ENCODE data around the gene MAN2B2.

Gene MAN2B2

DNA sequence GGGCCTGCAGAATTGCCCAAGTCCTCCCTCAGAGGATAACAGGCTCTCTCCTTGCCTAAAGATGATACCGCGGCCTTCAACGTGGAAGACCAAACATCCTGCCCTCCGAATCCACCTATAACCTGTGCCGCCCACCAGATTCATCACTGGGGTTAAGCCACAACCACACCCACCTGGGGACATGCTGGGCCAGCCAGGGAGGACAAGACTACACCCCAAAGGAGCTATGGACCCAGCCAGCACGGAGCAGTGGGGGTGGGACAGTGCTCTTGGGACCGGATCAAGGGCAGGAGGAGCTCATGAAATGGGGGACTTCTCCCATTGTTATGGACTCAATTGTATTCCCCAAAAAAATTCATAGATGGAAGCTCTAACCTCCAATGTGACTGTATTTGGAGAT is 6.8 kb upstream of the MAN2B2 start:
- DNase-seq, result no peak

DNA sequence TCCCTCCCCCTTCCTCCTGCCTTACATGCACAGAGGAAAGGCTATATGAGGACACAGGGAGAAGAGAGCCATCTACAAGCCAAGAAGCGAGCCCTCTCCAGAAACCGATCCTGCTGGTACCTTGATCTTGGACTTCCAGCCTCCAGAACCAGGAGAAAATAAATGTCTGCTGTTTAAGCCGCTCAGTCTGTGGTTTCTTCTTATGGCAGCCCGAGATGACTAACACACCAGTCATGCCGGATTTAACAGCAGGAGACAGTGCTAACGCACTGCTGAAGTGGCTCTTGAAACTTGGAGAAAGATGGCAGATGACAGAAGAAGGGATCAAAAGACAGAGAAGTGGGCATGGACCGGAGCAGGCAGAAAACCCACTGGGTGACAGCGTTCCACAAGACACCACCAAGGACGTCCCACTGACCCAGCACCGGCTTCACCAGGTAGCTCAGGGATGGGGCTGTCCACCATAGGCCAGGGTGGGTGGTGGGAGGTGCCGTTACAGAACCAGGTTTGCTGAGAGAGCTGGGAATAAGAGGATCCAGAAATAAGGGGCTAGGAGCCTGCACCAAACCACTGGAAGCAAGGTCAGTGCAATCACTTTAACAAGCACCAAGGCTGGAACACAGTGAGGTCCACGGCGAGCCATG is 6.2 kb upstream of the MAN2B2 start:
- no peak for DNase-seq

DNA sequence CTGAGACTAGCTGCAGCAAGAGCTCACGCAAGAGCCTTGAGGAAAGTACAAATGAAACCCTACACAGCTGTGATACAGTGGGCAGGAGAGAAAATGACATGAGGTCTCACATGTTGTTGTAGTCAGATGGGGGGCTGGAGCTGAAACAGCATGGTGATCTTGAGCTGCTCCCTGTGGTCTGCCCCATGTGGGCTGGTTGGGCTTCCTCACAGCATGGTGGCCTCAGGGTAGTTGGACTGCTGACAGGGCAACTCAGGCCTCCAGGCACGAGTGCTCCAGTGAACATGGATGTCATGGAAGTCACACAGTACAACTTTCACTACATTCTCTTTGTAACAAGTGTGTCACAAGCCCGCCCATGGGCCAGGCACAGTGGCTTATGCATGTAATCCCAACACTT is 3.4 kb upstream of the MAN2B2 start:
- DNase-seq, result no peak

DNA sequence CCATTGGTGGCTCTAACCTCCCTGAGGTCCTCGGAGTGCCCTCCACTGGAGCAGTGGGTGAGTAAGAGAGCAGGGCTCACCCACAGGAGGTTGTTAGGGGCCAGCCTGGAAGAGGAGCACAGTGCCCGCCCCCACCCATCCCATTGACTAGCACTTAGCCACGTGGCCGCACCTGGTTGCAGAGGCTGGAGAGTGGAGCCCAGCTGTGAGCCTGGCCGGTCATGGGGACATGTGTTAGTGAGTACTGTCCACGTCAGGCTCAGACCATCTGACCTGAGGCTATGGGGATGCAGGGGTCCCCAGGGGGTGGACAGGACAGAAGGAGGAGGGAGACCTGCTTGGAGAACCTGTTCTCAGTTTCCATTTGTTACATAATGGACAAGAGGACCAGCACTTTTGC is 1.4 kb upstream of the MAN2B2 start:
- no peak for DNase-seq

DNA sequence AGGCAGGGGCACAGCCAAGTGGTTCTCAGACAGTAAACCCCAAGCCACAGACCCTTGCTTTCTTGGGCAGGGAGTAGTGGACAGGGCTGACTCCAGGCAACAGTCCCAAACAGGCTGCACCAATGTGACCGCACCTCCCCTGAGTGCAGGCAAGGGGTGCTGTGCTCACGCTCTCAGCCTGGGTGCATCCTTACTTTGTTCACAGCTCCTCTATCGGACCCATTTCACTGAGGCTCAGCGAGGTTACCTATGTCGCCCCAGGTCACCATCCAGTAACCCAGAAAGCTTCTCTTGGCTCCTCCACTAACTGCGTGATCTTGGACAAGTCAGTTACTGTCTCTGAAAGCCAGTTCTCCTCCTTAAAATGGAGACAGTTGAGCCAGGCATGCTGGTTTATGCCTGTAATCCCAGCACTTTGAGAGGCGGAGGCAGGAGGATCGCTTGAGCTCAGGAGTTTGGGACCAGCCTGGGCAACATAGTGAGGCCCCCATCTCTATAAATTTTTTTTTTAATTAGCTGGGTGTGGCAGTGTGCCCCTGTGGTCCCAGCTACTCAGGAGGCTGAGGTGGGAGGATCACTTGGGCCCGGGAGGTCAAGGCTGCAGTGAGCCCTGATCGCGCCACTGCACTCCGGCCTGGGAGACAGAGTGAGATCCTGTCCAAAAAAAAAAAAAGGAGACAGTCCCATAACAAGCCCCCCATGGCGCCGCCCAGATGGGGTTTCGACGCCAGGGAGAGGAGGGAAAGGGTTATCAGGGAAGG is 823 bp upstream of the MAN2B2 start:
- no peak for DNase-seq

DNA sequence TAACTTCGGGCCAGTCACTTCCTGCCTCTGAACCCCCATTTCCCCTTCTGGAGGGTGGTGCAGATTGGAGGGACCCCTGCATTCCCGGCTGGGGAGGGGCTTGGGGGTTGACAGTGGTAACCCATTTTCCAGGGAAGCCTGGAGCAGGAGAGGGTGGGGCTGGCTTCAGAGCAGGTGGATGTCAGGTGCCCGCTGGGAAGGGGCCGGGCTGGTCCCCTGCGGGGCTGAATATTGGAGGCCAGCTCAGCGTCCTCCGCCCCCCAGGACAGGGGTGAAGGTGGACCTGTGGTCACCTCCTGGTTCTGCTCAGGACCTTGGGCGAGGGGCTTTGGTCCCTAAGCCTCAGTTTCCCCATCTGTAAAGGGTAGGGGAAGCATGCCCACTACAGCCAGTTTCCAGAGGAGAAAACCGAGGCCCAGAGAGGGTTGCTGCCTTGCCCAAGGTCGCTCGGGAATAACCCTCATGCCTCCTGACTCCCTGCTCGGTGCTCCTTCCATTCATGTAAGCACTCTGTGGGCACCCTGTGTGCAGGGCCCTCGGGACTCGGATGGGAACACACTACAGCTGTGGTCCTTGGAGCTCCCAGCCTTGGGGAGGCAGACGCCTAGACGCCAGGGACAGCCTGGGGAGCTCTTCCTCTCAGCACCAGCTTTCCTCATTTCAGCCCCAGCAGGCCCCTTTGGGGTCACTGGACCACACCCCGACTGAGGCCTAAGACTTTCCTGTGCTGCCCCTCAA is 683 bp downstream of the MAN2B2 start:
- DNase-seq, result no peak

DNA sequence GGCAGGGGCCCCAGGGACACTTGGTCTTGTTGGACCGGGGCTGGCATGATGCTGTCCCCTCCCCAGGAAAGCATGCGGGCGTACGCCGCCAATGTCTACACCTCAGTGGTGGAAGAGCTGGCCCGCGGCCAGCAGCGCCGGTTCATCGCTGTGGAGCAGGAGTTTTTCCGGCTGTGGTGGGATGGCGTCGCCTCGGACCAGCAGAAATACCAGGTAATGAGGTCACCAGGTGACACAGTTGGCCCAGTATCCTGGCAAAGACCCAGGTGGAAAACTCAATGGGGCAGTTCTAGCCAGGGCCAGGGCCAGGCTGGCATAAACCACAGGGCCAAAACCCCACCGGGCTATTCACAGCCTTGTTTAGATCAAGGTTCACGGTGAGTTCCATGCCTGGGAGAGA is 1.5 kb downstream of the MAN2B2 start:
- no peak for DNase-seq

DNA sequence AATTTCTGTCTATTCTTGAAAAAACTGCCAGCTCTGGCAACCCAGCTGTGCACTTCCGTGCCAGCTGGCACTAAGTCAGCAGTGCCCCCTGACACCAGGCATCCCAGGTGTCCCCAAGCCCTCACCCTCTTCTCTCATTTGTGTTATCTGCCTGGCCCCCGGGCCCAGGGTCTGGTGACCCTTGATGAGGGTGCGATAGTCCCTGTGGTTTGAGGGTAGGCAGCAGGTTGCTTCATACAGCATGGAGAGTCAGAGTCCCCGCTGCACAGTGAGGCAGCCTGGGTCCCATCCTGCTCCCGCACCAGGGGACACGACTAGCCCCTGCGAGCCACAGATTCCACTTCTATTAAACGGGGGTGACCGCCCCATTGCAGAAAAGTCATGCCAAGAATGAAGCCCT is 1.9 kb downstream of the MAN2B2 start:
- DNase-seq, result no peak

DNA sequence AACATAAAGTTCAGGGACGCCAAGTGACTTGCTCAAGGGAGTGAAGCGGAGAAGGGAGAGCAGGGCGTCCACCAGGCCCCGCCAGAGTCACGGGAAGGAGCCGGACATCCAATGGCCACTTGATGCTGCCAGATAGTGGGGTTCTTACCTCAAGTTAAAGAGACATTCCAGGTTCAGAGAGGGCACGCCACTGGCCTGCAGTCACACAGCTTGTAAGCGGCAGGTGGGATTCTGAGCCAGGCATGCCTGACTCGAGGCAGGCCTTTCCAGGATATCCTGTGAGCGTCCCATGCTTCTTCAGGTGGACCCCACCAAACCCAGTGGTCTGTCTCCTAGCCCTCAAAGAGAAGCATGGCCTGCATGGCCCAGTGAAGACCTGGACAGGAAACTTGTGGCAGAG is 2.4 kb downstream of the MAN2B2 start:
- no peak for DNase-seq

DNA sequence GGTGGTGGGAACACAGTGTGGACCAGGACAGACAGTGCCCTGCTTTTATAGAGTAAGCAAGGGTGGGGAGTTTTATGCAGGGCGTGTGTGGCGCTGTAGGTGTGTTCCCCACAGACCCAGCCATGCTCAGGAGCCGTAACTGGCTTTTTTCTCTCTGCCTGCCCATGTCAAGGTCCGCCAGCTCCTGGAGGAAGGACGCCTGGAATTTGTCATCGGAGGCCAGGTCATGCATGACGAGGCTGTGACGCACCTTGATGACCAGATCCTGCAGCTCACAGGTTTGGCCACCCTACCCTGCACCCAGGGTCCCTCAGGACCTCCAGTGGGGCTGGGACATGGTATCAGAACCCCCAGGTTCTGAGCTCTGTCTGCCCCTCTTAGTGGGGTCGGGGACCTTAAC is 3.2 kb downstream of the MAN2B2 start:
- DNase-seq, result no peak

DNA sequence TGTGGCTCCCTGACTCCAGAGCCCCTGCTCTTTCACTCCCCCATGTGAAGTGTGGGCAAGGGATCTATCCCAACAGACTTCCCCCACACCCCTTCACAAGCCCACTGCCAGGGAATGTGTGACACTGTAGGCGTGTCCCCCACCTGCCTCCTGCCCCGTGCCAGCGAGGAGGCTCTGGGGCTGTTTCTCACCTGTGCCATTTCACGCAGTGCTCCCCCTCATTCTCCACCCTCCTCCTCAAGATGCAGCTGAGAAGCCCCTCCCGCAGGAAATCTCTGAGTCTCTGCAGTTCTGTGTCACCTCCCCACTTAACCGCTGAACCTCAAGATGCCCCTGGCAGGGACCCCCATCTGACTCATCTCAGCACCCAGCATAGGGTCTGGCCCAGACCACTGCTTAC is 5.4 kb downstream of the MAN2B2 start:
- no peak for DNase-seq

DNA sequence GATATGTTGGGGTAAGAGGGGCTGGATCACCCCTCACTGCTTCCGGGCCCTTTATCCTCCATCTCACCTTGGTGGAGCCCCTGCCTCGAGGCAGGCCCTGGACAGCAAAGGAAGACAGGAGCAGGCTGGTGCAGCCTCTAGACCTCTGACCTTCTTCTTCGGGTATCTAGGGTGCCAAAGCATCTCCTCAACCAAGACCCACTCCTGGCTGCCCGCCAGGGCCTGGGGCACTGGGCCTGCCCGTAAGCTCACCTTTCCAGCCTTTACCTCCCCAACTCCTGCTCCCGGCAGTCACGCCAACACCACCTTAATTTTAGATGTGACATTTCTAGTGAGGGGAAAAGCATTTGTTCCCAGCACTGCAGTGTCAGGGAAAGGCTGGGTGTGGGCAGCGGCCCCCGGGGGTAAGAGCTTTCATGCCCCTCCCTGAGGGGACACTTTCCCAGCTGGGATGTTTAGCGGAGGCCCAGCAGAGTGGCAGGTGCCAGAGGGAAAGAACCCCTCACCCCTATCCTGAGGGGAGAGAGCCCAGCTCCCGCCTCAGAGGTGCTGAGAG is 6.7 kb downstream of the MAN2B2 start:
- DNase-seq, result no peak

DNA sequence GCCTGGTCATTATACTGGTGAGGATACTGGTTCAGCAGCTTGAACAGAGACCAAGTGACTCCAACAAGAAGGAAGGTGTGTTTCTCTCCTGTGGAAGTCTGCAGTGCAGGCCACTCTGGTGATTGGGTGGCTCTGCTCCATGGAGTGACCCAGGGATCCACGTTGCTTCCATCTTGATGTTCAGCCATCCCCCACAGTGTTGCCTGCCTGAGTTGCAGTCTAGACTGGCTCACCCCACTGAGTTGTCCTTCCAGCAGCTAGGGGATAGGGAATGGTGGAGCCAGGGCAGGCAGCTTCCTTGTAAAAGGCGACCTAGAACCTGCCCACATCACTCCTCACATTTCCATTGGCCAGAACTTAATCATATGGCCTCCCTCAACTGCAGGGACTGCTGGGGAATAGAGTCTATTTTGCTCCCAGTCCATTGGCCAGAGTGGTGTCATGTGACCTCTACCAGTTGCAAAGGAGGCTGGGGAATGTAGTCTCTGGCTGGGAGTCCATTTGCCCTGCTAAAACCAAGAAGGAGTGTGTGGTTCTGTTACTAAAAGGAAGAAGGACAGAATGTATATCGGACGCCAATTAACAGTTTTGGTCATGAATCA is 8.0 kb downstream of the MAN2B2 start:
- DNase-seq, result peak; percentile 64

DNA sequence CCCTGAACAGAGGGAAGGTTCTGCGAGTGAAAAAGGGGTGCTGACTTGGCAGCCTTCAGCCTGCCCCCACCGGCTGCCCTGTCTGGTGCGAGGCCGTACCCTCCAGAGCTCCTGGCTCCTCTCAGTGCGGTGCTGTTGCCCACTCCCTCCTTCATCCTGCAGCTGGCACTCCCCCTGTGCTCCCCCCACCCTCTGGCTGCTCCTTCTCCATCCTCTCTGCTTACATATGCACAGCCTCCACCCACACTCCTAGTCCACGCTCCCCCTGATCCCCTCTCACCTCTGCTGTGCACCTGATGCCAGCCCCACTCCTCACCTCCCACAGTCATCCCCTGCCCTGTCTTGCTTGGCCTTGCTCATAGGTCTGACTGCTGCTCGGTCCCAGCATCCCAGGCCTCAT is 9.9 kb downstream of the MAN2B2 start:
- DNase-seq, result no peak

DNA sequence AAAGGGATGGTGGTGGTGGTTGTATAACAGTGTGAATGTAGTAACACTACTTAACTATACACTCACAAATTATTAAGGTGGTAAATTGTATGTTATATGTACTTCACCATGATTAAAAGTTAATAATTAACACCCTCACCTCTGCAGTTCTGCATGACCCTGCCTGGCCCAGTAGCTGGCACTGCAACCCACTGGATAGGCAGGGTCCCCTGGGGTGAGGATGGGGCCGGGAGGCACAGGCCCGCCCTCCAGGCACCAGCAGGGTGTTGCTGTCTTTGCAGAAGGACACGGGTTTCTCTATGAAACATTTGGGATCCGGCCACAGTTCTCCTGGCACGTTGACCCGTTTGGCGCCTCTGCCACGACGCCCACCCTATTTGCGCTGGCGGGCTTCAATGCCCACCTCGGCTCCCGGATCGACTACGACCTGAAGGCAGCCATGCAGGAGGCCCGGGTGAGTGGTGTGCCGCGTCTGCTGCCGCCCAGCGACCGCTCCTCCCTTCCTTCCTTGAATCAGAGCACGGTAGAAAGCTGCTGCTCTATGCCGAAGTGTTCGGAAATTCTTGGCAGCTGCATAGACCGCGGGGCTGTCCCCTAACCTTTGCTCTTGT is 11.8 kb downstream of the MAN2B2 start:
- DNase-seq, result no peak

DNA sequence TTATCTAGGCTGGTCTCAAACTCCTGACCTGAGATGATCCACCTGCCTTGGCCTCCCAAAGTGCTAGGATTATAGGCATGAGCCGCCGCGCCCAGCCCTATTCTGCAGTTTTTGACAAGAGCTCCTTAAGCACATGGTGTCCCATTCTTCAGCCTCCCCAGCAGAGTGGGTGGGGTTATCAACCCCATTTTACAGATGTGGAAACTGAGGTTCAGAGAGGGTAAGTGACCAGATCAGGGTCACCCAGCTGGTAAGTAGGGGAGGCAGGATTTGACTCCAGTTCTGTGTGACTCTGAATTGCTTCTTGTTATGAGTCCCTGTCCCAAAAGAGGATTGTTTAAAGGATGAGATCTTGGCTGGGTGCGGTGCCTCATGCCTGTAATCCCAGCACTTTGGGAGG is 14.5 kb downstream of the MAN2B2 start:
- DNase-seq, result no peak

DNA sequence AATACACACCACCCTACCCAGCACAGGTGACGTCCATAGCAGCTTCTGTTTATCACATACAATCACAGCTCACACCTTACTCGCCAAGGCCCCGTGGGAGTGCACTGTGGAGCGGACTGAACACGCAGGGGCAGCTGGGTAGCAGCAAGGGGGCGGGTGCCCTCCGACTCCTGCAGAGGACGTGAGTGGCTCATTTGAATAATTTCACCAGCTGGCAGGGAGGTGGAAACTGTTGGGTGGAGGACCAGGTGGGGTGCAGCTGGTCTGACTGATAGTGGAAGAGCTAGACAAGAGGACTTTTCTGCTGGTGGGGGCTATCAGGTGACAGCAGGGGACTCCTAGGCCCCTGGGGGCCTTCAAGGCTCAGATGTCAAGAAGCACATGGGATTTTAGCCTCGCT is 16.3 kb downstream of the MAN2B2 start:
- DNase-seq, result peak; percentile 28

DNA sequence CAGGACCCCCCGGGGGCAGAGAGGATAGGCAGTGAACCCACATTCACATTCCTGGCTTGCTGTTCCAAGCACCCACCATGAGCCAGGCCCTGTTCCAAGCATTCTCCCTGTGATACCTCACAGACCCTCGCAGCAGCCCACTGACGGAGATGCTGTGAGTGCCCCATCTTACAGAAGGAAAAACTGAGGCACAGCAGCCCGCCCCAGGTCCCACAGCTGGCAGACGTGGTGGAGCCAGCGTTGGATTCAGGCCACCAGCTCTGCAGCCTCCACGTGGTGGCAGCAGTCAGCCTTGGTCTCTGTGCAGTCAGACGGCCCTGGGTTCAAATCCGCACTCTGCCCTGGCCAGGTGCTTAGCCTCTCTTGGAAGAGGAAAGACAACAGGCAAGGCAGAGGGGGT is 16.8 kb downstream of the MAN2B2 start:
- DNase-seq, result no peak

DNA sequence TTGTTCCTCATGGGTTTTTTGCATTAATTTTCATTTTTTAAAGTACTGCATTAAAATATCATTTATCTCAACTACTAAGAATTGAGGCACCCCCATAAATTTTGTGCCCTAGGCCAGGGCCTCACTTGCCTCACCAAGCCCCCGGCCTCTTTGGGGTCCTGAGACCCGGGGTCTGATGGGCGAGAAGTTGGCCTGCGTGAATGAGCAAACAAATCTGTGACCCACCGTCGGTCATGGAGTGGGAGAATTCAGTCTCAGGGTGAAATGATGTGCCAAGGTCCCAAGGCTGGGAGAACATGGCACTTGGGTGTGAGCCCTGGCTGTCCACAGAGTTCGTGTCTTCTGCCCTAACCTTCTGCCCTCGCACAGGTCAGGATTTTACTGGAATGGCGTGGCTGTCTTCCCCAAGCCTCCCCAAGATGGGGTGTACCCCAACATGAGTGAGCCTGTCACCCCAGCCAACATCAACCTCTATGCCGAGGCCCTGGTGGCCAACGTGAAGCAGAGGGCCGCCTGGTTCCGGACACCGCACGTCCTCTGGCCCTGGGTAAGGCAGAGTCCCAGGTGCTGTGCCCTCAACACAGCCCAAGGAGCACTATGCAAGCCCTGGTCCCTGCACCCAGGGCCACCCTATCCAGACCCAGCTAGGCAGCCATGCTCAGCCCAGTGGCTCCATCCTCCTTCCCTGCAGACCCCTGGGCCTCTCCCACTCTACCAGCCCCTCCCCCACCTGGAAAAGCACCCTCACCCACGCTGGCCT is 18.0 kb downstream of the MAN2B2 start:
- no peak for DNase-seq

DNA sequence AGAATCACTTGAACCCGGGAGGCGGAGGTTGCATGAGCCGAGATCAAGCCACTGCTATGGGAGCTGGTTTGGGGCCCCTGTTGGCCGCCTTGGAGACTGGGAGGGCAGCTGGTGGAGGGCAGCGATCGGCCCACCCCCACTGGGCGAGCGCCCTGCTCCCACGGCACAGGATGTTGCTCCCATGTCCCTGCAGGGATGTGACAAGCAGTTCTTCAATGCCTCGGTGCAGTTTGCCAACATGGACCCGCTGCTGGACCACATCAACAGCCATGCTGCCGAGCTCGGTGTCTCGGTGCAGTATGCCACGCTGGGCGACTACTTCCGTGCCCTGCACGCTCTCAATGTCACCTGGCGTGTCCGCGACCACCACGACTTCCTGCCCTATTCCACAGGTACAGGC is 19.4 kb downstream of the MAN2B2 start:
- DNase-seq, result no peak

DNA sequence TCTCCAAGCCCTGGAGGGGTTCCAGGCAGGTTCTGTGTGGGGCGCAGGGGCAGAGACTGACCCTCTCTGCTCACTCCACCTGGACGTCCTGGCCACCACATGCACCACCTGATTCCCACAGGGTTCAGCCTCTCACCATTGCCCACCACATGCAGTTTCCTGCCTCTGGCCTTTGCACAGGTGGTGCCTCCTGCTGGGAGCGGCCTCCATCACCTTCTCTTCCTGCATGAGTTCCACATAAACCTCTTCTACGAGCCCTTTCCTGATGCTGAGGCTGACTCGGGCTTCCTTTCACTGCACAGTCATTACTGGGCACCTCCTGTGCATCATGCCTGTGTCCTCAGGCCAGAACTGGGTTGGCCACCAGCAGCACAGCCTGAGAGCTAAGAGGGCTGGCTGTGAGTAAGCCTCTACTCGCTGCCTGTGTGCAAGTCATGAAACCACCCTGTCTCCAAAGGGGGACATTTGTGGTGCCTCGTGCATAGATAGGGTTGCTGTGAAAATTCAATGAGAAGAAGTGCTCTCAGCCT is 19.9 kb downstream of the MAN2B2 start:
- DNase-seq, result no peak

All from hematopoietic multipotent progenitor cell treated with erythropoietin and hydrocortisone succinate and interleukin-3 and kit ligand, for 6 days (in vitro differentiated cells).